ENCODE measurements around the gene KIAA1328. TPM values are rescaled to one million over a fixed set of nuclear protein-coding genes. Genes with fewer than 3 reads are reported as not detected.

KIAA1328 gene
- total RNA-seq, 4 donors from 2014 or later = 3.4 to 8.3 (median 6.6) TPM

DNA sequence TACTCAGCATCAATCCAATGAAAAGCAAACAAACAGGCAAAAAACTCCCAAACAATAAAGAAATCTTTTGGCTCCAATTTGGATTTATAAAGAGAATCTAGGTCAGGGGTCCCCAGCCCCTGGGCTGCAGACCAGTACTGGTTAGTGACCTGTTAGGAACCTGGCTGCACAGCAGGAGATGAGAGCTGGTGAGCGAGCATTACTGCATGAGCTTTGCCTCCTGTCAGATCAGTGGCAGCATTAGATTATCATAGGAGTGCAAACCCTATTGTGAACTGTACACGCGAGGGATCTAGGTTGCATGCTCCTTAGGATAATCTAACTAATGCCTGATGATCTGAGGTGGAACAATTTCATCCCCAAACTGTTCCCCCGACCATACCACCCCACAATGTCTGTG, 102.2 kb downstream of the KIAA1328 start:
- intact Hi-C loops (cut with DNase I; ENCODE audit: low total_unique reads) = loop anchor here (10.0 kb wide), 1 partner anchor 56 kb away; no protein-coding TSS in a partner anchor
- Histone ChIP-seq H3K27ac (no peak overlapping the region), H3K27me3 (no peaks in the 10 kb centered on the region), H3K4me3 (no peak overlapping the region), H3K4me1 (no peaks in the 10 kb centered on the region), H3K9me3 (no peaks in the 10 kb centered on the region), H3K36me3 (no peaks in the 10 kb centered on the region)
- ATAC-seq (no peak), DNase-seq (no peak)
- in situ Hi-C loops (cut with MboI; ENCODE audit: low sequenced_read_pairs in 4 of 4) = no loop called here
- no peak for TF ChIP-seq POLR2A (IDR thresholded peaks at IDR 0.05)
- no peak for TF ChIP-seq CTCF (IDR thresholded peaks at IDR 0.05 in 4 of 5, conservative IDR thresholded peaks at IDR 0.05 in 1 of 5)

- peaks cover 0 to 8% (median 0%) of the 10 kb centered on the region in 3 donors for H3K9me3 ChIP-seq
- H3K4me1 ChIP-seq = no peaks in the 10 kb centered on the region
- TF ChIP-seq CTCF (IDR thresholded peaks at IDR 0.05 in 4 of 5, conservative IDR thresholded peaks at IDR 0.05 in 1 of 5) (no peak), POLR2A (IDR thresholded peaks at IDR 0.05) (no peak)
- no peak overlapping the region for H3K27ac ChIP-seq
- intact Hi-C loops (cut with DNase I; ENCODE audit: low total_unique reads) = loop anchor here (10.0 kb wide), 1 partner anchor 59 kb away; no protein-coding TSS in a partner anchor
- no peak overlapping the region for H3K4me3 ChIP-seq
- ATAC-seq = no peak
- no peaks in the 10 kb centered on the region for H3K36me3 ChIP-seq
- DNase-seq = no peak
- H3K27me3 ChIP-seq = no peaks in the 10 kb centered on the region
- in situ Hi-C loops (cut with MboI; ENCODE audit: low sequenced_read_pairs in 4 of 4) = no loop called here
Observed at GRCh38 chr18:36933552-36933951, 104.6 kb downstream of the KIAA1328 start.

- no peaks in the 10 kb centered on the region for H3K36me3 ChIP-seq
- H3K4me3 ChIP-seq = no peak overlapping the region
- intact Hi-C loops (cut with DNase I; ENCODE audit: low total_unique reads) (loop anchor here (10.0 kb wide), 1 partner anchor 60 kb away; no protein-coding TSS in a partner anchor), in situ Hi-C loops (cut with MboI; ENCODE audit: low sequenced_read_pairs in 4 of 4) (no loop called here)
- TF ChIP-seq POLR2A (IDR thresholded peaks at IDR 0.05) = no peak
- DNase-seq (no peak), ATAC-seq (no peak)
- no peak overlapping the region for H3K27ac ChIP-seq
- H3K4me1 ChIP-seq = no peaks in the 10 kb centered on the region
- H3K27me3 ChIP-seq = no peaks in the 10 kb centered on the region
- peaks cover 0 to 8% (median 0%) of the 10 kb centered on the region in 3 donors for H3K9me3 ChIP-seq
Observed at GRCh38 chr18:36934884-36935283, 106.0 kb downstream of the KIAA1328 start.

DNA sequence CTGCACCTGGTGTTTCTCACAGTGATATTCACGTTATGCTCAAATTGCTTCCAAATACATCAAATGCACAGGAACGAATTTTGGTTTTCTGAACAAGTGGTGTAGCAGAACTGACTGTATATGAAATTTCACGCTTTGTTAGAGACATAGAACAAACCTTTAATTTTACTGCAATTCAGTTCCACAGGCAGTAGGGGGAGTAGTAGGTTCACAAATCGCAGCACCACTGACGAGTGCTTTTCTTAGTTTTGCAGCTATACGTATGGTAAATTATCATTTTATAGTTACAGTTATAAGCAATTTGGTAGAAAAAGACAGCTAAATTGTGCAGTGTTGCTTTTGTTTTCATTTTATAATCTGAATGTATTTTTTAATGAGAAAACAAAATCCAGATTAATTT, 113.3 kb downstream of the KIAA1328 start:
- H3K36me3 ChIP-seq = no peaks in the 10 kb centered on the region
- H3K9me3 ChIP-seq = peaks cover 0 to 8% (median 0%) of the 10 kb centered on the region in 3 donors
- TF ChIP-seq POLR2A (IDR thresholded peaks at IDR 0.05) (no peak), CTCF (IDR thresholded peaks at IDR 0.05 in 4 of 5, conservative IDR thresholded peaks at IDR 0.05 in 1 of 5) (no peak)
- DNase-seq (no peak), ATAC-seq (no peak)
- no peaks in the 10 kb centered on the region for H3K4me1 ChIP-seq
- no peaks in the 10 kb centered on the region for H3K27me3 ChIP-seq
- in situ Hi-C loops (cut with MboI; ENCODE audit: low sequenced_read_pairs in 4 of 4) = no loop called here
- H3K4me3 ChIP-seq = no peak overlapping the region
- intact Hi-C loops (cut with DNase I; ENCODE audit: low total_unique reads) = no loop called here
- H3K27ac ChIP-seq = no peak overlapping the region

DNA sequence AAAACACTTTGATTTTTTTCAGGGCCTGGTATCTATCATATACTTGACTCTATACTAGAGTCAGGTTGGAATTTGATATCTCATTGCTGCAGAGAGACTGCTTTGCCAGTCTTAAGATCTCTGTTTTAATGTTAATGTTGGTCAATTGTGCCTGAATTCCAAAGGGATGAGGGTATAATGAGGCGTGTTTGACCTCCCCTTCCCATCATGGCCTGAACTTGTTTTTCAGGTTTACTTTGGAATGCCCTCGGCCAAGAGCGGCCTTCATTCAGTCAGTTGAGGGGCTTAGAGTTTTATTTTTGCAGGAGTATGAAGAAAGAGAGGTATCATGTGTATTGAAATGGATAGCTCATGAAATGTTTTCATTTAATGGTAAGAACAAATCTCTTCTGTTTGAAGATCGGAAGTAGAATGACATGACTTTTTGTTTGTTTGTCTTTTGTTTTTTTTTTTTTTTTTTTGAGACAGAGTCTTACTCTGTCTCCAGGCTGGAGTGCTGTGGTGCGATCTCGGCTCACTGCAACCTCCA, 119.0 kb downstream of the KIAA1328 start:
- ATAC-seq (no peak), DNase-seq (no peak)
- TF ChIP-seq POLR2A (IDR thresholded peaks at IDR 0.05) (no peak), CTCF (IDR thresholded peaks at IDR 0.05 in 4 of 5, conservative IDR thresholded peaks at IDR 0.05 in 1 of 5) (no peak)
- in situ Hi-C loops (cut with MboI; ENCODE audit: low sequenced_read_pairs in 4 of 4) = no loop called here
- no peak overlapping the region for H3K27ac ChIP-seq
- H3K36me3 ChIP-seq = no peaks in the 10 kb centered on the region
- no peak overlapping the region for H3K4me3 ChIP-seq
- intact Hi-C loops (cut with DNase I; ENCODE audit: low total_unique reads) = no loop called here
- H3K9me3 ChIP-seq = no peaks in the 10 kb centered on the region
- H3K27me3 ChIP-seq = no peaks in the 10 kb centered on the region
- H3K4me1 ChIP-seq = no peaks in the 10 kb centered on the region
